ENCODE measurements around the gene MGRN1. TPM values are rescaled to one million over a fixed set of nuclear protein-coding genes. Genes with fewer than 3 reads are reported as not detected.

The MGRN1 gene
- total RNA-seq, 1 experiment from 2014 or later: 61.3 TPM

GRCh38 chr16:4660454-4661007 is 35.9 kb downstream of the MGRN1 start:
- no TSS peak for BruUV-seq (replicated peaks)
- DNase-seq (ENCODE audit: unreplicated experiment): no peak
- ChIA-PET POLR2A (no interaction called here), CTCF (interaction anchor here (0.9 to 2.2 kb wide), 3 partner anchors 9 to 37 kb away, joined by 4 to 8 read pairs (median 6); partner anchors contain the start of gene MGRN1)
- Mint-ChIP-seq H3K4me3 (ENCODE audit: unreplicated experiment) (no peak overlapping the region), H3K36me3 (ENCODE audit: insufficient read depth, unreplicated experiment) (peaks cover 42% of the 10 kb centered on the region), H3K27ac (ENCODE audit: low read depth, unreplicated experiment) (no peak overlapping the region), H3K27me3 (ENCODE audit: insufficient read depth, unreplicated experiment) (no peaks in the 10 kb centered on the region), H3K4me1 (ENCODE audit: insufficient read depth, unreplicated experiment) (peaks cover 13% of the 10 kb centered on the region), H3K9me3 (ENCODE audit: unreplicated experiment) (no peaks in the 10 kb centered on the region)
- TF ChIP-seq CTCF (IDR thresholded peaks at IDR 0.05; ENCODE audit: unreplicated experiment): no peak
- intact Hi-C loops (cut with micrococcal nuclease): no loop called here

- Mint-ChIP-seq H3K9me3 (ENCODE audit: unreplicated experiment) (no peaks in the 10 kb centered on the region), H3K27ac (ENCODE audit: low read depth, unreplicated experiment) (no peak overlapping the region), H3K4me3 (ENCODE audit: unreplicated experiment) (no peak overlapping the region), H3K36me3 (ENCODE audit: insufficient read depth, unreplicated experiment) (peaks cover 42% of the 10 kb centered on the region), H3K4me1 (ENCODE audit: insufficient read depth, unreplicated experiment) (peaks cover 13% of the 10 kb centered on the region), H3K27me3 (ENCODE audit: insufficient read depth, unreplicated experiment) (no peaks in the 10 kb centered on the region)
- CTCF ChIA-PET: interaction anchor here (0.7 kb wide), 1 partner anchor 22 kb away, joined by 4 read pairs; no protein-coding TSS in a partner anchor
- TF ChIP-seq CTCF (IDR thresholded peaks at IDR 0.05; ENCODE audit: unreplicated experiment): no peak
- DNase-seq (ENCODE audit: unreplicated experiment): peak; percentile 65
- no TSS peak for BruUV-seq (replicated peaks)
- POLR2A ChIA-PET: no interaction called here
- intact Hi-C loops (cut with micrococcal nuclease): no loop called here
Observed at GRCh38 chr16:4661661-4662060, 37.0 kb downstream of the MGRN1 start.

GRCh38 chr16:4663465-4663776 is 38.8 kb downstream of the MGRN1 start:
- no peak for DNase-seq (ENCODE audit: unreplicated experiment)
- ChIA-PET POLR2A (no interaction called here), CTCF (interaction anchor here (0.7 to 1.0 kb wide), 2 partner anchors 14 to 297 kb away, joined by 3 read pairs; no protein-coding TSS in a partner anchor)
- Mint-ChIP-seq H3K9me3 (ENCODE audit: unreplicated experiment) (no peaks in the 10 kb centered on the region), H3K4me1 (ENCODE audit: insufficient read depth, unreplicated experiment) (peaks cover 13% of the 10 kb centered on the region), H3K27ac (ENCODE audit: low read depth, unreplicated experiment) (no peak overlapping the region), H3K4me3 (ENCODE audit: unreplicated experiment) (no peak overlapping the region), H3K36me3 (ENCODE audit: insufficient read depth, unreplicated experiment) (peaks cover 27% of the 10 kb centered on the region), H3K27me3 (ENCODE audit: insufficient read depth, unreplicated experiment) (no peaks in the 10 kb centered on the region)
- no peak for TF ChIP-seq CTCF (IDR thresholded peaks at IDR 0.05; ENCODE audit: unreplicated experiment)
- intact Hi-C loops (cut with micrococcal nuclease): no loop called here
- no TSS peak for BruUV-seq (replicated peaks)

GRCh38 chr16:4663777-4664465 is 39.3 kb downstream of the MGRN1 start:
- peaks cover 13% of the 10 kb centered on the region for H3K4me1 Mint-ChIP-seq (ENCODE audit: insufficient read depth, unreplicated experiment)
- TF ChIP-seq CTCF (IDR thresholded peaks at IDR 0.05; ENCODE audit: unreplicated experiment): no peak
- no peak overlapping the region for H3K27ac Mint-ChIP-seq (ENCODE audit: low read depth, unreplicated experiment)
- no peaks in the 10 kb centered on the region for H3K9me3 Mint-ChIP-seq (ENCODE audit: unreplicated experiment)
- intact Hi-C loops (cut with micrococcal nuclease): no loop called here
- H3K27me3 Mint-ChIP-seq (ENCODE audit: insufficient read depth, unreplicated experiment): no peaks in the 10 kb centered on the region
- no peak overlapping the region for H3K4me3 Mint-ChIP-seq (ENCODE audit: unreplicated experiment)
- BruUV-seq (replicated peaks): no TSS peak
- ChIA-PET CTCF (interaction anchor here (1.0 kb wide), 1 partner anchor 14 kb away, joined by 3 read pairs; no protein-coding TSS in a partner anchor), POLR2A (no interaction called here)
- no peak for DNase-seq (ENCODE audit: unreplicated experiment)
- peaks cover 22% of the 10 kb centered on the region for H3K36me3 Mint-ChIP-seq (ENCODE audit: insufficient read depth, unreplicated experiment)

Measured in MCF 10A (cell line).